Mesendoderm (in vitro differentiated cells): ENCODE data around the gene CRACDL.

Experiments used
- DNase-seq: peaks from one replicate; pipeline ENCODE4 v3.0.0; 2013
- H2AK5ac ChIP-seq: 2 replicates; pipeline ENCODE4 v1.6.1; 2013; ENCODE audit warnings: low read length, inconsistent platforms
- H2BK120ac ChIP-seq: 2 replicates; pipeline ENCODE4 v1.6.1; 2013; ENCODE audit warnings: low read depth, mild to moderate bottlenecking, low read length, moderate library complexity, mixed read lengths
- H2BK15ac ChIP-seq: replicated peaks from 2 replicates; pipeline ENCODE4 v1.6.1; 2013; ENCODE audit warnings: low read depth, mild to moderate bottlenecking, moderate library complexity
- H2BK5ac ChIP-seq: 2 replicates; pipeline ENCODE4 v1.6.1; 2013; ENCODE audit warnings: low read length, inconsistent platforms
- H3K18ac ChIP-seq: 2 replicates; pipeline ENCODE4 v1.6.1; 2013; ENCODE audit warnings: mild to moderate bottlenecking, low read length, mixed read lengths
- H3K23ac ChIP-seq: one replicate; pipeline ENCODE4 v1.6.1; 2013; ENCODE audit warnings: low read length
- H3K27ac ChIP-seq: 2 replicates; pipeline ENCODE4 v1.5.1; 2013; ENCODE audit warnings: low read depth, mild to moderate bottlenecking, inconsistent platforms, low read length, moderate library complexity
- H3K27me3 ChIP-seq: 2 replicates; pipeline ENCODE4 v1.6.1; 2013; ENCODE audit warnings: low read length, control low read depth, mild to moderate bottlenecking, inconsistent platforms; ENCODE audit not compliant: insufficient read depth, poor library complexity
- H3K36me3 ChIP-seq: 2 replicates; pipeline ENCODE4 v1.6.1; 2013; ENCODE audit warnings: low read length, inconsistent platforms; ENCODE audit not compliant: control insufficient read depth, insufficient read depth
- H3K4ac ChIP-seq: one replicate; pipeline ENCODE4 v1.6.1; 2013; ENCODE audit warnings: low read depth, mild to moderate bottlenecking, low read length, moderate library complexity
- H3K4me1 ChIP-seq: 2 replicates; pipeline ENCODE4 v1.6.1; 2013; ENCODE audit warnings: low read depth, low read length, inconsistent platforms; ENCODE audit not compliant: control insufficient read depth
- H3K4me2 ChIP-seq: 2 replicates; pipeline ENCODE4 v1.6.1; 2013; ENCODE audit warnings: low read length
- H3K4me3 ChIP-seq: 2 replicates; pipeline ENCODE4 v1.5.1; 2013; ENCODE audit warnings: mild to moderate bottlenecking, low read length
- H3K56ac ChIP-seq: one replicate; pipeline ENCODE4 v1.6.1; 2013; ENCODE audit warnings: low read length
- H3K79me1 ChIP-seq: 2 replicates; pipeline ENCODE4 v1.6.1; 2013; ENCODE audit warnings: low read length, inconsistent platforms
- H3K79me2 ChIP-seq: 2 replicates; pipeline ENCODE4 v1.6.1; 2013; ENCODE audit warnings: mild to moderate bottlenecking, low read length; ENCODE audit not compliant: control insufficient read depth, insufficient read depth
- H3K9ac ChIP-seq: 2 replicates; pipeline ENCODE4 v1.6.1; 2013; ENCODE audit warnings: low read length, inconsistent platforms
- H4K5ac ChIP-seq: one replicate; pipeline ENCODE4 v1.6.1; 2013; ENCODE audit warnings: low read length
- H4K8ac ChIP-seq: one replicate; pipeline ENCODE4 v1.6.1; 2013; ENCODE audit warnings: low read depth, mild to moderate bottlenecking, control low read depth, low read length, moderate library complexity
- WGBS: extraction: QIAGEN DNeasy Blood & Tissue Kit; methylation state at CpG from one replicate; pipeline ENCODE4 v1.1.7; 2013; ENCODE audit warnings: low lambda C conversion rate, missing lambda C conversion rate; ENCODE audit not compliant: insufficient coverage; ENCODE audit errors: extremely low coverage; 5-methylcytosine and 5-hydroxymethylcytosine counted together

The CRACDL gene

GRCh38 chr2:98891591-98891990 is 44.4 kb downstream of the CRACDL start:
- Histone ChIP-seq H3K27me3 (no peaks in the 10 kb centered on the region), H3K4ac (no peak overlapping the region), H3K27ac (no peak overlapping the region), H3K79me1 (no peaks in the 10 kb centered on the region), H3K36me3 (no peaks in the 10 kb centered on the region), H3K4me1 (no peaks in the 10 kb centered on the region), H2AK5ac (no peak overlapping the region), H3K23ac (no peak overlapping the region), H4K5ac (no peak overlapping the region), H4K8ac (no peak overlapping the region), H3K4me2 (no peak overlapping the region), H3K9ac (no peak overlapping the region), H3K18ac (no peak overlapping the region), H3K56ac (no peak overlapping the region), H2BK15ac (no peak overlapping the region), H3K4me3 (no peak overlapping the region), H2BK120ac (no peak overlapping the region), H3K79me2 (no peaks in the 10 kb centered on the region), H2BK5ac (no peak overlapping the region)
- no peak for DNase-seq
- WGBS = no CpG with 5 or more reads among the region's 1 CpG

GRCh38 chr2:98886066-98886554 is 49.9 kb downstream of the CRACDL start:
- Histone ChIP-seq H2BK15ac (no peak overlapping the region), H4K5ac (no peak overlapping the region), H3K4me3 (no peak overlapping the region), H3K23ac (no peak overlapping the region), H3K56ac (no peak overlapping the region), H3K4me1 (no peaks in the 10 kb centered on the region), H3K4me2 (no peak overlapping the region), H3K9ac (no peak overlapping the region), H3K27me3 (no peaks in the 10 kb centered on the region), H2BK5ac (no peak overlapping the region), H2BK120ac (no peak overlapping the region), H3K27ac (no peak overlapping the region), H3K4ac (no peak overlapping the region), H4K8ac (no peak overlapping the region), H3K79me2 (no peaks in the 10 kb centered on the region), H2AK5ac (no peak overlapping the region), H3K79me1 (no peaks in the 10 kb centered on the region), H3K18ac (no peak overlapping the region), H3K36me3 (no peaks in the 10 kb centered on the region)
- DNase-seq = no peak
- no CpG with 5 or more reads among the region's 2 CpGs for WGBS

- H3K27ac ChIP-seq = no peak overlapping the region
- no peak for DNase-seq
- no peak overlapping the region for H3K9ac ChIP-seq
- no peak overlapping the region for H2AK5ac ChIP-seq
- H3K56ac ChIP-seq = no peak overlapping the region
- H3K4me2 ChIP-seq = no peak overlapping the region
- H2BK15ac ChIP-seq = no peak overlapping the region
- no peaks in the 10 kb centered on the region for H3K36me3 ChIP-seq
- no peak overlapping the region for H4K5ac ChIP-seq
- H3K4me1 ChIP-seq = no peaks in the 10 kb centered on the region
- no peak overlapping the region for H3K18ac ChIP-seq
- H2BK120ac ChIP-seq = no peak overlapping the region
- H3K27me3 ChIP-seq = no peaks in the 10 kb centered on the region
- H3K79me2 ChIP-seq = no peaks in the 10 kb centered on the region
- no peak overlapping the region for H2BK5ac ChIP-seq
- H3K79me1 ChIP-seq = no peaks in the 10 kb centered on the region
- no peak overlapping the region for H4K8ac ChIP-seq
- no CpG with 5 or more reads among the region's 2 CpGs for WGBS
- H3K4me3 ChIP-seq = no peak overlapping the region
- H3K4ac ChIP-seq = no peak overlapping the region
- H3K23ac ChIP-seq = no peak overlapping the region
Measured at GRCh38 chr2:98884658-98885057, 51.4 kb downstream of the CRACDL start.

- H2BK15ac ChIP-seq = no peak overlapping the region
- WGBS = no CpG with 5 or more reads among the region's 10 CpGs
- DNase-seq = no peak
Measured at GRCh38 chr2:98883780-98884211, 52.2 kb downstream of the CRACDL start.

GRCh38 chr2:98882971-98883779 is 52.9 kb downstream of the CRACDL start:
- Histone ChIP-seq H3K4me1 (no peaks in the 10 kb centered on the region), H3K9ac (no peak overlapping the region), H2AK5ac (no peak overlapping the region), H2BK5ac (no peak overlapping the region), H3K27me3 (no peaks in the 10 kb centered on the region), H2BK120ac (no peak overlapping the region), H4K8ac (no peak overlapping the region), H2BK15ac (no peak overlapping the region), H3K23ac (no peak overlapping the region), H3K4ac (no peak overlapping the region), H3K79me1 (no peaks in the 10 kb centered on the region), H3K36me3 (no peaks in the 10 kb centered on the region), H3K79me2 (no peaks in the 10 kb centered on the region), H3K4me2 (no peak overlapping the region), H3K27ac (no peak overlapping the region), H3K56ac (no peak overlapping the region), H3K18ac (no peak overlapping the region), H3K4me3 (no peak overlapping the region), H4K5ac (no peak overlapping the region)
- no CpG with 5 or more reads among the region's 11 CpGs for WGBS
- DNase-seq = no peak

More at GRCh38 chr2:98883780-98884211, 52.2 kb downstream of the CRACDL start:
- Histone ChIP-seq H2AK5ac (no peak overlapping the region), H3K27me3 (no peaks in the 10 kb centered on the region), H3K4ac (no peak overlapping the region), H3K56ac (no peak overlapping the region), H2BK120ac (no peak overlapping the region), H4K5ac (no peak overlapping the region), H3K36me3 (no peaks in the 10 kb centered on the region), H3K27ac (no peak overlapping the region), H3K4me1 (no peaks in the 10 kb centered on the region), H4K8ac (no peak overlapping the region), H3K18ac (no peak overlapping the region), H3K79me1 (no peaks in the 10 kb centered on the region), H3K79me2 (no peaks in the 10 kb centered on the region), H3K9ac (no peak overlapping the region), H3K4me2 (no peak overlapping the region), H3K23ac (no peak overlapping the region), H2BK5ac (no peak overlapping the region), H3K4me3 (no peak overlapping the region)
